Activated CD4-positive, alpha-beta T cell treated with anti-CD3 and anti-CD28 coated beads for 36 hours (primary cell): Measurements from ENCODE around the gene PANK2. TPM values are rescaled to one million over a fixed set of nuclear protein-coding genes. Genes with fewer than 3 reads are reported as not detected.
"Not testable (repeated sequence)": the region's sequence is repeated elsewhere in the genome, so short reads cannot be mapped to it uniquely, and the experiment has no call there.

ENCODE experiments used
- ATAC-seq: fragments of 200-7000 bp; cut with Tn5 transposase; one replicate; pipeline ENCODE4 v1.10.0; 2021; ENCODE audit warnings: mild to moderate bottlenecking, moderate library complexity
- CTCF ChIA-PET: fragments of 350-600 bp; sonication (Branson Sonifier 250); formaldehyde crosslinking; loops from one replicate; lab custom pipeline; 2021; ENCODE audit warnings: antibody characterized with exemption; lab: Charles Lee
- POLR2A ChIA-PET: fragments of 350-600 bp; sonication (Branson Sonifier 250); formaldehyde crosslinking; loops from one replicate; lab custom pipeline; 2021; ENCODE audit warnings: antibody characterized with exemption, inconsistent platforms; lab: Charles Lee
- DNase-seq: peaks from one replicate; pipeline ENCODE4 v3.0.0-alpha.2; 2020
- H3K27ac Mint-ChIP-seq: one replicate; pipeline ENCODE4 v1.8.0; 2021; ENCODE audit warnings: mixed read lengths
- H3K27me3 Mint-ChIP-seq: one replicate; pipeline ENCODE4 v1.8.0; 2021; ENCODE audit warnings: mixed read lengths
- H3K36me3 Mint-ChIP-seq: one replicate; pipeline ENCODE4 v1.8.0; 2021; ENCODE audit warnings: low read depth, mixed read lengths
- H3K4me1 Mint-ChIP-seq: one replicate; pipeline ENCODE4 v1.8.0; 2021; ENCODE audit warnings: mixed read lengths
- H3K4me3 Mint-ChIP-seq: one replicate; pipeline ENCODE4 v1.8.0; 2021; ENCODE audit warnings: mild to moderate bottlenecking, moderate library complexity, mixed read lengths
- H3K9me3 Mint-ChIP-seq: one replicate; pipeline ENCODE4 v1.8.0; 2021; ENCODE audit warnings: low read depth, mixed read lengths
- intact Hi-C, 2 experiments: fragments of 100-400 bp; cut with DNase I in 1 of 2; cut with micrococcal nuclease in 1 of 2; formaldehyde crosslinking; loops; one replicate each; pipeline versions ENCODE4 v1.14.2 to v1.15.1; 2022 to 2024; cut with DNase I, micrococcal nuclease
- total RNA-seq, 2 experiments: library from RNA; stranded (reverse); gene quantifications; one replicate each; pipeline ENCODE4 v1.2.3, GENCODE V29; 2021

Gene PANK2
- total RNA-seq, 2 experiments from 2014 or later: 37.2 to 50.2 TPM

- Mint-ChIP-seq H3K4me3 (no peak overlapping the region), H3K27ac (no peak overlapping the region), H3K9me3 (no peaks in the 10 kb centered on the region), H3K36me3 (peaks cover 16% of the 10 kb centered on the region), H3K27me3 (no peaks in the 10 kb centered on the region), H3K4me1 (peaks cover 36% of the 10 kb centered on the region)
- no peak for ATAC-seq
- DNase-seq: no peak
- ChIA-PET POLR2A (no interaction called here), CTCF (interaction anchor here (0.7 to 1.9 kb wide), 7 partner anchors 8 to 1192 kb away, joined by 3 to 6 read pairs (median 4); no protein-coding TSS in a partner anchor)
- intact Hi-C loops: no loop called here
Observed at GRCh38 chr20:3930265-3931206, 41.3 kb downstream of the PANK2 start.

GRCh38 chr20:3931664-3932063 is 42.5 kb downstream of the PANK2 start:
- Mint-ChIP-seq H3K4me1 (peaks cover 28% of the 10 kb centered on the region), H3K27me3 (no peaks in the 10 kb centered on the region), H3K4me3 (no peak overlapping the region), H3K27ac (no peak overlapping the region), H3K9me3 (no peaks in the 10 kb centered on the region), H3K36me3 (peaks cover 11% of the 10 kb centered on the region)
- POLR2A ChIA-PET: no interaction called here
- intact Hi-C loops: no loop called here
- CTCF ChIA-PET: no interaction called here
- ATAC-seq (no peak), DNase-seq (no peak)

GRCh38 chr20:3932277-3932676 is 43.1 kb downstream of the PANK2 start:
- H3K4me3 Mint-ChIP-seq: peak overlapping the region; percentile 21
- intact Hi-C loops: no loop called here

GRCh38 chr20:3932681-3933080 is 43.5 kb downstream of the PANK2 start:
- no peak for DNase-seq
- Mint-ChIP-seq H3K4me1 (peaks cover 24% of the 10 kb centered on the region), H3K27ac (peak overlapping the region; percentile 62), H3K4me3 (peak overlapping the region; percentile 21), H3K9me3 (no peaks in the 10 kb centered on the region), H3K27me3 (no peaks in the 10 kb centered on the region), H3K36me3 (peaks cover 8% of the 10 kb centered on the region)
- no peak for ATAC-seq
- ChIA-PET POLR2A (no interaction called here), CTCF (interaction anchor here (1.6 kb wide), 1 partner anchor 153 kb away, joined by 5 read pairs; no protein-coding TSS in a partner anchor)
- intact Hi-C loops: no loop called here

More at GRCh38 chr20:3932277-3932676, 43.1 kb downstream of the PANK2 start:
- ATAC-seq (no peak), DNase-seq (no peak)
- peaks cover 8% of the 10 kb centered on the region for H3K36me3 Mint-ChIP-seq
- no peaks in the 10 kb centered on the region for H3K9me3 Mint-ChIP-seq
- POLR2A ChIA-PET: no interaction called here
- CTCF ChIA-PET: interaction anchor here (1.6 kb wide), 1 partner anchor 153 kb away, joined by 5 read pairs; no protein-coding TSS in a partner anchor
- H3K27ac Mint-ChIP-seq: peak overlapping the region; percentile 62
- H3K27me3 Mint-ChIP-seq: no peaks in the 10 kb centered on the region
- H3K4me1 Mint-ChIP-seq: peaks cover 24% of the 10 kb centered on the region

- peaks cover 5% of the 10 kb centered on the region for H3K36me3 Mint-ChIP-seq
- no peak for DNase-seq
- ChIA-PET CTCF (interaction anchor here (0.9 to 1.6 kb wide), 2 partner anchors 10 to 152 kb away, joined by 3 to 5 read pairs; no protein-coding TSS in a partner anchor), POLR2A (no interaction called here)
- H3K27me3 Mint-ChIP-seq: no peaks in the 10 kb centered on the region
- H3K4me1 Mint-ChIP-seq: peaks cover 20% of the 10 kb centered on the region
- no peaks in the 10 kb centered on the region for H3K9me3 Mint-ChIP-seq
- peak overlapping the region; percentile 62 for H3K27ac Mint-ChIP-seq
- H3K4me3 Mint-ChIP-seq: no peak overlapping the region
- intact Hi-C loops: no loop called here
- peak; percentile 34 for ATAC-seq
Observed at GRCh38 chr20:3933218-3933617, 44.0 kb downstream of the PANK2 start.

- POLR2A ChIA-PET: no interaction called here
- H3K4me3 Mint-ChIP-seq: no peak overlapping the region
- no peak overlapping the region for H3K27ac Mint-ChIP-seq
- CTCF ChIA-PET: interaction anchor here (0.6 to 1.7 kb wide), 5 partner anchors 12 to 501 kb away, joined by 3 to 4 read pairs (median 3); no protein-coding TSS in a partner anchor
- peaks cover 20% of the 10 kb centered on the region for H3K4me1 Mint-ChIP-seq
- peaks cover 12% of the 10 kb centered on the region for H3K36me3 Mint-ChIP-seq
- intact Hi-C loops: no loop called here
- DNase-seq (no peak), ATAC-seq (no peak)
- no peaks in the 10 kb centered on the region for H3K27me3 Mint-ChIP-seq
- H3K9me3 Mint-ChIP-seq: no peaks in the 10 kb centered on the region
Observed at GRCh38 chr20:3934624-3935023, 45.4 kb downstream of the PANK2 start.

- ChIA-PET CTCF (interaction anchor here (0.5 to 1.7 kb wide), 7 partner anchors 9 to 502 kb away, joined by 3 to 6 read pairs (median 3); no protein-coding TSS in a partner anchor), POLR2A (no interaction called here)
- H3K27ac Mint-ChIP-seq: no peak overlapping the region
Observed at GRCh38 chr20:3935295-3935955, 46.2 kb downstream of the PANK2 start.

GRCh38 chr20:3935956-3936340 is 46.8 kb downstream of the PANK2 start:
- CTCF ChIA-PET: interaction anchor here (0.5 to 1.7 kb wide), 4 partner anchors 10 to 1086 kb away, joined by 3 to 6 read pairs (median 4); no protein-coding TSS in a partner anchor
- DNase-seq (no peak), ATAC-seq (no peak)
- Mint-ChIP-seq H3K4me3 (no peak overlapping the region), H3K27me3 (no peaks in the 10 kb centered on the region), H3K36me3 (peaks cover 24% of the 10 kb centered on the region), H3K4me1 (peaks cover 15% of the 10 kb centered on the region), H3K27ac (no peak overlapping the region), H3K9me3 (peaks cover 2% of the 10 kb centered on the region)
- intact Hi-C loops: no loop called here
- POLR2A ChIA-PET: no interaction called here

More at GRCh38 chr20:3935295-3935955, 46.2 kb downstream of the PANK2 start:
- intact Hi-C loops: no loop called here
- Mint-ChIP-seq H3K9me3 (no peaks in the 10 kb centered on the region), H3K4me1 (peaks cover 15% of the 10 kb centered on the region), H3K4me3 (no peak overlapping the region), H3K36me3 (peaks cover 19% of the 10 kb centered on the region), H3K27me3 (no peaks in the 10 kb centered on the region)
- DNase-seq (no peak), ATAC-seq (no peak)

- peaks cover 33% of the 10 kb centered on the region for H3K36me3 Mint-ChIP-seq
- POLR2A ChIA-PET: interaction anchor here (0.5 kb wide), 1 partner anchor 262 kb away, joined by 5 read pairs; no protein-coding TSS in a partner anchor
- no peak for ATAC-seq
Observed at GRCh38 chr20:3937618-3938017, 48.4 kb downstream of the PANK2 start.

GRCh38 chr20:3940905-3941304 is 51.7 kb downstream of the PANK2 start:
- Mint-ChIP-seq H3K36me3 (peaks cover 36% of the 10 kb centered on the region), H3K4me3 (no peak overlapping the region), H3K4me1 (no peaks in the 10 kb centered on the region), H3K27me3 (no peaks in the 10 kb centered on the region), H3K27ac (no peak overlapping the region), H3K9me3 (peaks cover 2% of the 10 kb centered on the region)
- intact Hi-C loops: no loop called here
- DNase-seq (no peak), ATAC-seq (no peak)
- CTCF ChIA-PET: no interaction called here
- POLR2A ChIA-PET: no interaction called here

More at GRCh38 chr20:3937618-3938017, 48.4 kb downstream of the PANK2 start:
- no peak for DNase-seq
- Mint-ChIP-seq H3K9me3 (peaks cover 2% of the 10 kb centered on the region), H3K27ac (no peak overlapping the region), H3K4me1 (peaks cover 8% of the 10 kb centered on the region), H3K4me3 (no peak overlapping the region), H3K27me3 (no peaks in the 10 kb centered on the region)
- CTCF ChIA-PET: no interaction called here
- intact Hi-C loops: no loop called here

- POLR2A ChIA-PET: interaction anchor here (0.6 kb wide), 1 partner anchor 44 kb away, joined by 3 read pairs; no protein-coding TSS in a partner anchor
- H3K36me3 Mint-ChIP-seq, H3K27me3 Mint-ChIP-seq, ATAC-seq, intact Hi-C loops, H3K4me3 Mint-ChIP-seq, H3K9me3 Mint-ChIP-seq, DNase-seq, H3K27ac Mint-ChIP-seq, H3K4me1 Mint-ChIP-seq: not testable (repeated sequence)
- CTCF ChIA-PET: interaction anchor here (0.6 to 1.5 kb wide), 2 partner anchors 110 to 138 kb away, joined by 3 read pairs; no protein-coding TSS in a partner anchor
Observed at GRCh38 chr20:3946666-3947065, 57.5 kb downstream of the PANK2 start.
